Head of caudate nucleus (tissue), 42 donors: ENCODE results near the gene AASDH.
"Not testable (repeated sequence)": the region's sequence is repeated elsewhere in the genome, so short reads cannot be mapped to it uniquely, and the experiment has no call there.

Source experiments
- DNase-seq, 42 donors: peaks; one replicate each; pipeline versions ENCODE4 v3.0.0 to v3.0.0-alpha.2; 2020 to 2021; ENCODE audit warnings: mixed read lengths in 7 of 42
- intact Hi-C: fragments of 100-400 bp; cut with DNase I; formaldehyde crosslinking; loops from one replicate; pipeline ENCODE4 v1.15.0; 2022

AASDH gene

DNA sequence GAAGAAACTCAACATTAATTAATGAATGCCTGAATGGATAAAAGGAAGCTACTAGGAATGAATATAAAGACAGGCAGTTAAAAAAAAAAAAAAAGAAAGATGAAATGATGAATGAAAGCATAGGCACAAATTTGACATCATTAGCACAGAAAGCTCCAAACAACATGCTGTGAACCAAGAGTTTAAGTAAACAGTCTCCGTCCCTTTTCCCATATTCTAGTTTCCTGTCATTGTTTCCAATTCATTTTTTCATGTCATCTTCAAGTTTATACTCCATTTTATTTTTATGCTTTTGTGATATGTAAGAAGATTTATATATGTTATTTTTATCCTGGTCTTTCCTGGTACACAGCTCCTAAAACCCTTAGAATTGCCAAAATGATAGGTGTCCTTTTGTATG lies 17.7 kb upstream of the AASDH start:
- no peak for DNase-seq
- intact Hi-C loops, result no loop called here

DNA sequence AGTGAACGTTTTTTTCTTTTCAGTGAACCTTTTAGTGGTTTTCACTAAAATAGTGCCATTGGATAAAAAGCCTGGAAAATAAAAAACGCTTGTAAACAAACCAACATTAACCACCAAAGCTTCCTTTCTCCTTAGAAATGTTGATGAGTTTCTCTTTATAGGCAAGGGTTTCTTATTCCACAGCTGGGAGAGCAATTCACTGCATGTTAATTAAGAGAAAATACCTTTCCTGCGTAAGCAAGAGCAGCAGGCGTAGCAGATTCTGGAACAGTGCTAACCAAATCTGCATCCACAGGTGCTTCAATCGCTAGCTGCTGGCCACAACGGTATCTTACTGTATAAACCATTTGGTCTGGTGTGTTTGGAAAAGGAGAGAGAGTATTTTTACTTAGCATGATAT lies 13.3 kb upstream of the AASDH start:
- intact Hi-C loops, result no loop called here

DNA sequence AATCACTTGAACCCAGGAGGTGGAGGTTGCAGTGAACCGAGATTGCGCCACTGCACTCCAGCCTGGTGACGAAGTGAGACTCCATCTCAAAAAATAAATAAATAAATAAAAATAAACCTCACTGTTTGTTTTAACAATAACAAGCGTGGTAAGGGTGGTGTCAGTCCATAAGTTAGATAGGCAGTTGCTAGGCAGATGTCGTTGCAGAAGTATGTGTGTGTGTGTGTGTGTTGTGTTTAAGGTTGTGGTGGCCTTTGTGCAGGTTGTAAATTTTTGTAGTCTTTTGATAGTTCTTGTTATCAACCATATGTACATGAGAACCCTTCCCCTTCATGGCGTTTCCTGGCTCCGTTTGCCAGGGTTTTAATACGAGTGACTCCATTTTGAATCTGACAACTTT lies 4.0 kb upstream of the AASDH start:
- intact Hi-C loops, result no loop called here
- DNase-seq, result no peak

More for the DNA sequence above, 13.3 kb upstream of the AASDH start:
- no peak for DNase-seq

DNA sequence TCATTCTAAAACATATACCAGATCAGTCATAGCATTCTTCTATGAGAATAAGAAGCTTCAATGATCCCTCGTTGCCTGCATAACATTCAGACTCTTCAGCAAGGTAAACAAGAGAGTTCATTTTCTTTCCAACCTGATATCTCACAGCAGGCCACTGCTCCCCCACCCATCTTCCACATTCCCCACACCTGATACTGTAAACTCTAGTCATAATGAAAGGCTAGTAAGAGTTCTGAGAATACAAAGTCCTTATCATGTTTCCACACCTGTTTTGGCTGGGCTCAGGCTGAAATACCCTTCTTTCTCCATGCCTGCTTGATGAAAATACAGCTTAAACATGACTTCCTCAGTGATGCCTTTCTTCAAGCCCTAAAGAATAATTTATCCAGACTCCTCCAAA lies 2.3 kb upstream of the AASDH start:
- DNase-seq, result no peak
- intact Hi-C loops, result no loop called here

DNA sequence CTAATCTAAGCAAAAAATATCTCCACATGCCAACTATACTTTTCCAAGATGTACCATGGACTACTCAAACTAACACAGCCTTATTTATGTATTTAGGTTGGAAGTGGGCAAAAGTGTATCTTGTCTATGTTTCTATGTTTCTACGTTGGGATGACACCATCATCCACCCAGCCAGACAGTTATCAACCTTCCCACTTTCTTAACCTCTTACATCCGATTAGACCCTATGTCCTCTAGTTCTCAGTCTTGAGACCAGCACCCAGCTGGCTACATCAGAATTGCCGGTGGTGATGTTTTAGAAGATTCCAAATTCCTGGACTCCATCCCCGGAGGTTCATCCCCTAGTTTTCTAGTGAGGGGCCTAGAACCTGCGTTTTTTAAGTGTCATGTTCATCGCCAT lies 1.0 kb upstream of the AASDH start:
- intact Hi-C loops, result no loop called here
- DNase-seq, result no peak

DNA sequence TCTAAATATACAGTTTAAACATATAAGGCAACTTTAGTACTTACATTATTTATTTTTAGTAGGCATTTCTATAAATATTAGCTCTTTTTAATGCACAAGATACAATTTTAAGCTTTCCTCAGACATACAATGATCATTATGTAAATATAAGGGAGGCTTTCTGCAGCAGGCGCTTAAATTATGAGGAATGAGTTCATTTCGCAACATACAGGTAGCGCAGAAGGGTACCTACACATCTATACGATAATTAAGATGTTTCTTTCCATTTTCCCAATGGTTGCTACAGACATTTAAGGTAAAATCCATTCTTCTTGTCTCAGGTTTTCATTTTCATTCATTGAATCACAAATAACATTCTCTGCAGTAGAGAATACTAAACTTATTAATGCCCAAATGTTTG lies 1.2 kb downstream of the AASDH start:
- intact Hi-C loops, result no loop called here
- DNase-seq, result no peak

DNA sequence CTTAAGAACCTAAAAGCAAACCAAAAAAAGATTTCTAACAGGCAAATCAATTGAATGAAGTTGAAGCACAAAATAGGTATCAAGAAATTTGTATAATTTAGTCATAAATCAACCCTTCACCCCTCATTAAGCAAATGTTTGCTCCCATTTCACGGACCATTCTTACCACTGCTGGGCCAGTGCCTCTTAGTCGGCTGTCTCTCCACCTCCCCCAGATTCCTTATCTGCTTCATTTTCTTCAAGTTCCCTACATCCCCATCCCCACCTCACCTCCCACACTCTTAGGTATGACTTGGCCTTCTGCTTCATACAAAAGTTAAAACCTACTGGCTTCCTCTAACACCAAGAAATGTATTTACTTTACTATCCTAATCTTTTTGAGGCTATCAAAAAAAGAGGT lies 11.8 kb downstream of the AASDH start:
- intact Hi-C loops, result no loop called here

DNA sequence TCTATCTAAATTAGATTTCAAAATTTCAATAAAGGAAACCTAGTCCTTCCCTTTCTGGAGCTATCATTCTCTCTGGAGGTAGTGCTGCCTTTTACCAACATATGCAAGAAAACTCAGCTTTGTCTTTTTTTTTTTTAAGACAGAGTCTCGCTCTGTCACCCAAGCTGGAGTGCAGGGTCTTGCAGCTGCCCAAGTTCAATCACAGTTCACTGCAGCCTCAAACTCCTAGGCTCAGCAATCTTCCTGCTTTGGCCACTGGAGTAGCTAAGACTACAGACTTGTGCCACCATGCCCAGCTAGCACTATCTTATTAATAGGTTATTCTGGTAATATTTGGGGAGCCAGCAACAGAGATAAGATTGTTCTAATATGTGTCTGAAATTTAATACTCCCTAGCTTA lies 12.3 kb downstream of the AASDH start:
- no peak for DNase-seq
- intact Hi-C loops, result no loop called here

More for the DNA sequence above, 11.8 kb downstream of the AASDH start:
- no peak for DNase-seq

DNA sequence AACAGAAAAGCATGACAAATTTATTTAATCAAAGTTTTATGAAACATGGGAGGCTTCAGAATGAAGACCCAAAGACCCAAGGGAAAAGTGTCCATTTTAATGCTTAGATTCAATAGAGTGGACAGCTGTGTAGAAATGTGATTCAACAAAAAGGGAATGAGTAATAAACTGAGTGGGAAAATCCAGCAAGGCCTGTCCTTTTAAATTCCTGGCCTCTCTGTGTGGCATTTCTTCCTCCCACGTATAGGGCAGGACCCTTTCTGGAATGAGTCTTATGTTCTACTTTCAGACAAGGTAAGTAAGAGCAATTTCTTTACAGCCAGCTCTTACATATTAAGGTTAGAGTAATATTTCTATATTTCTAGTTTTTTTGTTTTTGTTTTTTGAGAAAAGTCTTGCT lies 14.5 kb downstream of the AASDH start:
- DNase-seq, result no peak
- intact Hi-C loops, result no loop called here

DNA sequence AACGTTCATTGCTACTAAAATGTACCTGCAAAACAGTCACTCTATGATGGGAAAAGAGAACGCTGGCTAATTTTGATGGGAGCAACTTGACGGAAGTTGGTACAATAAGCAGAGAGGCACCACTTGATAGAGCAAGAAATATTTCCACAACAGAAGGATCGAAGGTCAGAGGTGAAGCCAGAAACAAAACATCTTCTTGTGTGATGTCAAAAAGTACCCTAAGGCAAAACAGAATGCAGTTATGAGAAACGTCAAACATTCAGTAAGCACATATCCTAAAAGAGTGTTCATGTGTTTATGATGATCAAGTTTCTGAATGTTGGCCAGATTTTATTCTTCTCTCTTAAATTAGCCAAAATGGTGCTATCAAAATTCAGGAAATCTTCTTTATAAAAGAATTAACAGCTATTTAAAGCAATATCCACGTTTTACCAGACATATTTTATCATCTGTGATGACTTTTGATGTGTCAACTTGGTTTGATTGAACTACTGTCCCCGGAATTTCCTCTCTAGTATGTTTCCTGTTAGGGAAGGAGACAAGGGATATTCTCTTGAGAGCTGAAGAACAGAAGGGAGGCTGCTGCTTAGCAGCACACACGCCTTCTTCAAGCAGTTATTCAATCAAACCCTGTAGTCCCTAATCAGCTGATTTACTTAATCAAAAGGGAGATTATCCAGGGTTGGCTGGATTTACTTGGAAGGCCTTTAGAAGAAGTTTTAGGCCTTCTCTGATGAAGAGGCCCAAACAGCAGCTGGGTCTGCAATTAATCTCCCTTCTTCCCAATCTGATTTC lies 15.7 kb downstream of the AASDH start:
- intact Hi-C loops, result no loop called here
- DNase-seq, result no peak

DNA sequence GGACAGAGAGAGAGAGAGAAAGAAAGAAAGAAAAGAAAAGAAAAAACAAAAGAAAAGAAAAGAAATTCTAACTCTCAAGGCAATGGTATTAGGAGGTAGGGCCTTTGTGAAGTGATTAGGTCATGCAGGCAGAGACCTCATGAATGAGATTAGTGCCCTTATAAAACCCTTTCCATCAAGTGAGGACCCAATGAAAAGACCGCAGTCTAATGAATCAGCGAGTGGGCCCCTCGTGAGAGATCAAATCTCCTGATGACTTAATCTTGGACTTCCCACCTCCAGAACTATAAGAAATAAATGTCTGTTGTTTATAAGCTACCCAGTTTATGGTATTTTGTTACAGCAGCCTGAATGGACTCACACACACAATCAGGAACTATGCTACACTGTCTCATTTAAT lies 16.9 kb downstream of the AASDH start:
- no peak for DNase-seq
- intact Hi-C loops, result no loop called here

DNA sequence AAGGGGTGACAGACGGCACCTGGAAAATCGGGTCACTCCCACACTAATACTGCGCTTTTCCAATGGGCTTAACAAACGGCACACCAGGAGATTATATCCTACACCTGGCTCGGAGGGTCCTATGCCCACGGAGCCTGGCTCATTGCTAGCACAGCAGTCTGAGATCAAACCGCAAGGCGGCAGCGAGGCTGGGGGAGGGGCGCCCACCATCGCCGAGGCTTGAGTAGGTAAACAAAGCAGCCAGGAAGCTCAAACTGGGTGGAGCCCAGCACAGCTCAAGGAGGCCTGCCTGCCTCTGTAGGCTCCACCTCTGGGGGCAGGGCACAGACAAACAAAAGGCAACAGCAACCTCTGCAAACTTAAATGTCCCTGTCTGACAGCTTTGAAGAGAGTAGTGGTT lies 24.3 kb downstream of the AASDH start:
- intact Hi-C loops, DNase-seq: not testable (repeated sequence)

DNA sequence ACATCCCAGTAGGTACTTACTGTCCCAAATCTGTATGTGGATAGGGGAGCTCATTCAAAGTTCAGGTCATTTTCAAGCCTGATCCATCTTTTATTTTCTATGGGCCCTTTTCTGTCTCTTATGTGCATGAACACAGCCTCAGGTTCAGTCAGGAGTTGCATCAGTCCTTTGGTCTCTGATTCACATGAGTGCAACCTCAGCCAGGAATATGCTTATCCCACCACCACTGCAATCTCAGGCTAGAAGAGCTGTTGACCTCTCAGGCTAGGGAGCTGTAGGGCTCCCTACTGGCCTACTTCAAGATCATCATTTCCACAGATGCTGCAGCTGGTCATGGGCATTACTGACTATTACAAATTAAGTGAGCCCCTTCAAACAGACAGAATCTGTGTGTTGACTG lies 27.2 kb downstream of the AASDH start:
- intact Hi-C loops, result no loop called here
- DNase-seq, result no peak

DNA sequence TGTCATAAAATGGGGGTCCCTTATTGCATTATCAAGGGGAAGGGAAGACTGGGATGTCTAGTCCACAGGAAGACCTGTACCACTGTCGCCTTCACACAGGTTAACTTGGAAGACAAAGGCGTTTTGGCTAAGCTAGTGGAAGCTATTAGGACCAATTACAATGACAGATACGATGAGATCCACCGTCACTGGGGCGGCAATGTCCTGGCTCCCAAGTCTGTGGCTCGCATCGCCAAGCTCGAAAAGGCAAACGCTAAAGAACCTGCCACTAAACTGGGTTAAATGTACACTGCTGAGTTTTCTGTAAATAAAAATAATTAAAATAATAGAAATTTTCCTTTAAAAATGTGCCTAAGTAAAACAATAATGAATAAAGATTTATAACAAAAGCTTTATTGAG lies 30.6 kb downstream of the AASDH start:
- DNase-seq, result no peak
- intact Hi-C loops, result no loop called here

DNA sequence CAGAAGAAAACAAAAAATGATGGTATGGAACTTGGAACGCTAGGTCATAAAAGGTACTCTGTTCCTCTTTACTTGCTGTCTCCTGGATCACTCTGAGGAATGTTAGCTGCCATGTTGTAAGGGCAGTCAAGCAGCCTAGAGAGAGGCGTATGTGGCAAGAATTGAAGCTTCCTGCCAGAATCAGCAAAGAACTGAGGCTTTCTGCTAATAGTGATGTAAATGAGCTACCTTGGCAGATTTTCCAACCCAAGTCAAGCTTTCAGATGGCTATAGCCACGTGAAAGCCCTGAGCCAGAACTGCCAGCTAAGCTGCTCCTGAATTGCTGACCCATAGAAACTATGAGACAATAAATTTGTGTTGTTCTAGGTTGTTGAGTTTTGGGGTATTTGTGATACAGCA lies 38.7 kb downstream of the AASDH start:
- peak in 19 of 42 donors; percentile 5 to 54 (median 21) for DNase-seq
- intact Hi-C loops, result no loop called here

DNA sequence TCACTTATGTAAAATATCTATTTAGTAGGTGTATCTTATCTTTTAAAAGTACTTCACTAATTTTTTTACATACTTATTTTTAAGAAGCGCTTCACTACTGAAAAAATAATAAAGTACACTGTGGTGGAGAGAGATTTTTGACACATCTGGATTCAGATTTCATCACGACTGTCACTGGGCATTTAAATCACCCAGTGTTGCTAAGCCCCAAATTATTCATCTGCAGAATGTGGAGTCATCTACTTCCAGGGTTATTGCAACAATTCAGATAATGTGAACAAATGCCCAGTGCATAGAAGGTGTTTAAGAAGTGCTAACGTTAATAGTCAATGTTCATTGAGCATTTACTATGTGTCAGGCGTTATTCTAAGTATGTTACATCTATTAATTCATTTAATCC lies 41.8 kb downstream of the AASDH start:
- DNase-seq, result no peak
- intact Hi-C loops, result no loop called here

DNA sequence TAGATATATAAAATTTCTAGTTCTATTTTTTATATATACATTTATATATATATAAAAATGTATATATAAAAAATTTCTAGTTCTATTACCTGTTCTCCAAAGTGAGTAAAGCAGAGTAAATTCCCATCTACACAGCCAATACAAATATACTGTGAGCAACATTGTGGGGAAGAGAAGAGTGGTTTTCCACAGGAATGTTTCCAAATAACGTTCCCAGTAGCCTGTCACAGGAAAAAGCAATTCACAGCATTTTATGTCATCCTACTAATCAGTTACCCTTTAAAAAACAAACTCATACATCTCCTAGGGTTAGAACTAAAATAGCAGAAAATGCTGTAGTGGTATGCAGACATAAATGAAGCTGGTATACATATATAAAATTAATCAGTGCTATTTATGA lies 44.5 kb downstream of the AASDH start:
- DNase-seq, result no peak
- intact Hi-C loops, result no loop called here

DNA sequence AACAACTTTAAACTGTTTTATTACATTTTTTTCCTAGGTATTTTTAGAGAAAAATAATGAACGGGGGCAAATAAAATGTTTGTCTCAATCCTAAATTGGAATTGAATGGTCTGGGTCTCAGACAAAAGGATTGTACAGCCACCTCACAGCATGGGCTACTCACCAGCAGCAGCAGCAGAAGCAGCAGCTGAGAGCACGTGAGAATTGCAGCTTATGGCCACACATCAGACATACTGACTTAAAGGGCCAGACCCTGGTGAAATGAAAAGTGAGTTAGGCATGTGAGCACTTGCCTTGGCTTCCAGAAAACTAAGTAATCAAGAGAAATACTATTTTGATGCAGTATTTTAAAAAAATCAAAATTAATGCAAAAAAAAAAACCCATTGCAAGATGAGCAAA lies 56.6 kb downstream of the AASDH start:
- no peak for DNase-seq
- intact Hi-C loops, result no loop called here

DNA sequence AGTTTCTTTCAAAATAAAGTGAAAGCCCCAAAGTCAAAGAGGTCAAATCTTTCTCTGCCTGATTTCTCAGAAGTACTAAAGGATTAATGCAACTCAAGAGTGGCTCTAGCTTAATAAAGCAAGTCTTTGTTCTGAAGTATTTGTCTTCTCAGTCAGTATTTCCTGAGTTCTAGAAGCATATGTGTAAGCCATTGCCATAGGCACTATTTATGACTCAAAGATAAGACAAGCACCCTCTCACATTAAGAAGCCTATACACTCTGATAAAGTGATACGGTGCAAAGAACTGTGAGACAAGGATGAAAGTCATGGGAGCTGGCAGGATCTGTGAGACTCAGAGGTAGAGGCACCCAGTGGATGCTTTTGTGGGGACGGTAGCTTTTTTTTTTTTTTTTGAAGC lies 60.9 kb downstream of the AASDH start:
- intact Hi-C loops, result no loop called here
- no peak for DNase-seq

DNA sequence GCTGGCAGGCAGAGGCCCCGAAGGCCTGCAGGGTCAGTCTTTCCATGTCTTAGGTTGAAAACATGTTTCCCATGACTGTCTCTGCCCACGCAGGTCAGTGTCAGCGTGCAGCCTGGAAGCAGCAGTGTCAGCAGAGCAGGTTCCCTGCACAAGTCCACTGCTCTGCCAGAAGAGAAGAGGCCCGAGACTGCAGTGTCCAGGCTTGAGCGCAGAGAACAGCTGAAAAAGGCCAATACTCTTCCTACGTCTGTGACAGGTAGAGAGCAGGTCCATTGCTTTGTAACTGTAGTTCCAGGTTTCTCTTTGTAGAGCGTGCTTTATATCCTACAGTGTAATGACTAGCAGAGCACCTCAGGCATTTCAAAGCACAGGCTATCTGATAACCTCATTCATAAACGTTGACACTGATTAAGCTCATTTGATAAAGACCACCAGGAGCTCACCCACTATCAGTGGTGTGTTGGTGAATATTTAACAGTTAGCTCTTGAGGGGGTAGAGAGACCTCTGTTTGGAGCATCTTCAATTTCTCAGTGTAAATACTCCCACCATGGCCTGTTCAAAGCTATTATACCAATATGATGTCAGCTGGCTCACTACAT lies 63.2 kb downstream of the AASDH start:
- no peak for DNase-seq
- intact Hi-C loops, result no loop called here

DNA sequence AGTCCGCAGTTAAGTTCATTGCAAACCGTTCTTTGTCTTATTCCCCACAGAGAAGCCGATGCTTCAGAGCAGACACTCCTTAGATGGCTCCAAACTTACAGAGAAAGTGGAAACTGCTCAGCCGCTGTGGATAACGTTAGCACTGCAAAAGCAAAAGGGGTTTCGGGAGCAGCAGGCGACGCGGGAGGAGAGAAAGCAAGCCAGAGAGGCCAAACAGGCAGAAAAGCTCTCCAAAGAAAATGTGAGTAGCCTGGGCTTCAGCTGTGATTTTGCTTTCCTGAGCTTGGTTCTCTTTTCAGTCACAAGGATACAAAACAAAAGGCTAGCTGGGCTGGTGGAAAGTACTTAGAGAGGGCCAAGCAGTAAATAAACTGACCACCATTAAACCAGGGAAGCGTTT lies 64.0 kb downstream of the AASDH start:
- DNase-seq, result peak in 1 of 42 donors; percentile 18
- intact Hi-C loops, result no loop called here
